Neural crest cell (in vitro differentiated cells): ENCODE measurements around the gene HEXD. TPM values are rescaled to one million over a fixed set of nuclear protein-coding genes. Genes with fewer than 3 reads are reported as not detected.

ENCODE experiments used
- DNase-seq: peaks from one replicate; pipeline ENCODE4 v3.0.0; 2021; ENCODE audit warnings: low read depth, mixed read lengths, low spot score
- H3K27ac Mint-ChIP-seq: one replicate; pipeline ENCODE4 v1.8.0; 2021; ENCODE audit warnings: mild to moderate bottlenecking, mixed read lengths; ENCODE audit not compliant: unreplicated experiment
- H3K27me3 Mint-ChIP-seq: 2 replicates; pipeline ENCODE4 v1.8.0; 2021; ENCODE audit warnings: low read depth, mild to moderate bottlenecking, mixed read lengths
- H3K36me3 Mint-ChIP-seq: 2 replicates; pipeline ENCODE4 v1.8.0; 2021; ENCODE audit warnings: low read depth, mild to moderate bottlenecking, mixed read lengths
- H3K4me1 Mint-ChIP-seq: 2 replicates; pipeline ENCODE4 v1.8.0; 2021; ENCODE audit warnings: mixed read lengths
- H3K4me3 Mint-ChIP-seq: one replicate; pipeline ENCODE4 v1.8.0; 2021; ENCODE audit warnings: mild to moderate bottlenecking, mixed read lengths
- H3K9me3 Mint-ChIP-seq: 2 replicates; pipeline ENCODE4 v1.8.0; 2021; ENCODE audit warnings: mixed read lengths
- CTCF ChIP-seq: fragments of 200-600 bp; sonication (generic); conservative IDR thresholded peaks from 2 replicates; pipeline ENCODE4 v1.5.0; 2021; ENCODE audit warnings: antibody characterized with exemption, mild to moderate bottlenecking
- total RNA-seq: library from RNA; stranded (reverse); gene quantifications from 2 replicates; pipeline ENCODE4 v1.2.1, GENCODE V29; 2021

The HEXD gene
- total RNA-seq, 1 donor from 2014 or later: 48.5 TPM

GRCh38 chr17:82440991-82441627, 23.0 kb downstream of the HEXD start:
- Mint-ChIP-seq H3K27ac (no peak overlapping the region), H3K9me3 (no peaks in the 10 kb centered on the region), H3K4me3 (peak overlapping the region; percentile 57), H3K27me3 (no peaks in the 10 kb centered on the region), H3K4me1 (peaks cover 5% of the 10 kb centered on the region), H3K36me3 (no peaks in the 10 kb centered on the region)
- no peak for DNase-seq
- no peak for TF ChIP-seq CTCF

GRCh38 chr17:82441691-82442487, 23.7 kb downstream of the HEXD start:
- H3K9me3 Mint-ChIP-seq: no peaks in the 10 kb centered on the region
- peaks cover 5% of the 10 kb centered on the region for H3K4me1 Mint-ChIP-seq
- no peaks in the 10 kb centered on the region for H3K27me3 Mint-ChIP-seq
- H3K27ac Mint-ChIP-seq: no peak overlapping the region
- no peak for DNase-seq
- TF ChIP-seq CTCF: no peak
- no peak overlapping the region for H3K4me3 Mint-ChIP-seq
- no peaks in the 10 kb centered on the region for H3K36me3 Mint-ChIP-seq

- no peak overlapping the region for H3K27ac Mint-ChIP-seq
- H3K4me3 Mint-ChIP-seq: peak overlapping the region; percentile 57
- no peaks in the 10 kb centered on the region for H3K27me3 Mint-ChIP-seq
Observed at GRCh38 chr17:82442643-82443464, 24.7 kb downstream of the HEXD start.

GRCh38 chr17:82443465-82444283, 25.5 kb downstream of the HEXD start:
- Mint-ChIP-seq H3K4me1 (peaks cover 9% of the 10 kb centered on the region), H3K9me3 (no peaks in the 10 kb centered on the region), H3K27ac (no peak overlapping the region), H3K36me3 (no peaks in the 10 kb centered on the region), H3K4me3 (no peak overlapping the region), H3K27me3 (no peaks in the 10 kb centered on the region)
- no peak for DNase-seq
- TF ChIP-seq CTCF: no peak

More at GRCh38 chr17:82442643-82443464, 24.7 kb downstream of the HEXD start:
- no peak for TF ChIP-seq CTCF
- Mint-ChIP-seq H3K36me3 (no peaks in the 10 kb centered on the region), H3K4me1 (peaks cover 9% of the 10 kb centered on the region), H3K9me3 (no peaks in the 10 kb centered on the region)
- no peak for DNase-seq
